B cell (primary cell): Measurements from ENCODE around the gene TENM4. TPM values are rescaled to one million over a fixed set of nuclear protein-coding genes. Genes with fewer than 3 reads are reported as not detected.

Experiments used
- ATAC-seq: fragments of 200-7000 bp; cut with Tn5 transposase; one replicate; pipeline ENCODE4 v1.10.0; 2021; ENCODE audit warnings: low read depth, mild to moderate bottlenecking, moderate number of reproducible peaks, moderate library complexity
- CTCF ChIA-PET: fragments of 350-600 bp; sonication (Branson Sonifier 250); formaldehyde crosslinking; loops from one replicate; lab custom pipeline; 2021; ENCODE audit warnings: antibody characterized with exemption, inconsistent platforms; lab: Charles Lee
- POLR2A ChIA-PET: fragments of 350-600 bp; sonication (Branson Sonifier 250); formaldehyde crosslinking; loops from one replicate; lab custom pipeline; 2021; ENCODE audit warnings: antibody characterized with exemption; lab: Charles Lee
- DNase-seq: peaks from one replicate; pipeline ENCODE4 v3.0.0; 2013
- H2AFZ ChIP-seq: 2 replicates; pipeline ENCODE4 v1.6.1; 2012; ENCODE audit warnings: mild to moderate bottlenecking, low read depth, low read length; ENCODE audit not compliant: insufficient read depth, poor library complexity, severe bottlenecking
- H3K27ac ChIP-seq, 2 donors: 1 replicate in 1 of 2; 2 replicates in 1 of 2; pipeline ENCODE4 v1.5.1; 2012 to 2013; ENCODE audit warnings: low read length in 2 of 2, mild to moderate bottlenecking in 2 of 2, moderate library complexity in 1 of 2
- H3K27me3 ChIP-seq, 4 experiments: fragments of 200-600 bp in 1 of 4; sonication (generic) in 1 of 4; replicated peaks in 1 of 4; 1 replicate in 2 of 4; 2 replicates in 2 of 4; pipeline versions ENCODE4 v1.6.1 to v1.7.0; 2013 to 2016; ENCODE audit warnings: low read length in 3 of 4, mild to moderate bottlenecking in 2 of 4, mixed read lengths in 1 of 4, moderate library complexity in 1 of 4; ENCODE audit not compliant: insufficient read depth in 4 of 4, control insufficient read depth in 3 of 4; ENCODE audit errors: control extremely low read depth in 1 of 4
- H3K36me3 ChIP-seq, 2 experiments: replicated peaks in 1 of 2; 1 replicate in 1 of 2; 2 replicates in 1 of 2; pipeline versions ENCODE4 v1.6.1 to v1.7.1; 2013; ENCODE audit warnings: low read length in 1 of 2; ENCODE audit not compliant: insufficient read depth in 2 of 2, control insufficient read depth in 1 of 2; ENCODE audit errors: control extremely low read depth in 1 of 2, extremely low read depth in 1 of 2
- H3K4me1 ChIP-seq, 2 donors: fragments of 200-600 bp in 1 of 2; sonication (generic) in 1 of 2; 1 replicate in 1 of 2; 2 replicates in 1 of 2; pipeline versions ENCODE4 v1.5.1 to v1.6.1; 2013 to 2017; ENCODE audit warnings: low read length in 2 of 2; ENCODE audit not compliant: control insufficient read depth in 2 of 2, insufficient read depth in 2 of 2
- H3K4me2 ChIP-seq: replicated peaks from 2 replicates; pipeline ENCODE3; 2012; ENCODE audit warnings: mild to moderate bottlenecking, low read depth, low read length; ENCODE audit not compliant: poor library complexity, severe bottlenecking
- H3K4me3 ChIP-seq, 5 experiments: fragments of 200-600 bp in 1 of 5; sonication (generic) in 1 of 5; 1 replicate in 3 of 5; 2 replicates in 2 of 5; pipeline versions ENCODE4 v1.5.1 to v1.7.0; 2011 to 2016; ENCODE audit warnings: low read length in 4 of 5, mild to moderate bottlenecking in 4 of 5, low read depth in 2 of 5, control low read depth in 1 of 5, moderate library complexity in 1 of 5; ENCODE audit not compliant: insufficient read depth in 1 of 5; ENCODE audit errors: control extremely low read depth in 1 of 5, extremely low read depth in 1 of 5
- H3K79me2 ChIP-seq: fragments of 200-600 bp; sonication (generic); one replicate; pipeline ENCODE4 v1.6.0; 2016; ENCODE audit warnings: low read length; ENCODE audit not compliant: control insufficient read depth, insufficient read depth
- H3K9ac ChIP-seq: fragments of 200-600 bp; sonication (generic); 2 replicates; pipeline ENCODE4 v1.6.1; 2017; ENCODE audit warnings: mild to moderate bottlenecking, low read length, moderate library complexity
- H3K9me3 ChIP-seq, 3 donors: one replicate each; pipeline versions ENCODE4 v1.6.1 to v1.7.1; 2013; ENCODE audit warnings: low read length in 2 of 3; ENCODE audit not compliant: control insufficient read depth in 2 of 3, insufficient read depth in 1 of 3; ENCODE audit errors: control extremely low read depth in 1 of 3
- H4K20me1 ChIP-seq: 2 replicates; pipeline ENCODE4 v1.6.0; 2012; ENCODE audit warnings: mild to moderate bottlenecking, low read length; ENCODE audit not compliant: insufficient read depth, control insufficient read depth, poor library complexity, severe bottlenecking
- H3K27ac Mint-ChIP-seq: one replicate; pipeline ENCODE4 v1.8.0; 2021; ENCODE audit warnings: mixed read lengths
- H3K27me3 Mint-ChIP-seq: one replicate; pipeline ENCODE4 v1.8.0; 2021; ENCODE audit warnings: mixed read lengths
- H3K4me1 Mint-ChIP-seq: one replicate; pipeline ENCODE4 v1.8.0; 2021; ENCODE audit warnings: mixed read lengths
- H3K4me3 Mint-ChIP-seq: one replicate; pipeline ENCODE4 v1.8.0; 2021; ENCODE audit warnings: mixed read lengths
- H3K9me3 Mint-ChIP-seq: one replicate; pipeline ENCODE4 v1.8.0; 2022; ENCODE audit warnings: mixed read lengths; ENCODE audit not compliant: insufficient read depth
- EZH2 ChIP-seq: IDR thresholded peaks from 2 replicates; pipeline ENCODE4 v1.6.1; 2012; ENCODE audit warnings: borderline replicate concordance, low read depth, mild to moderate bottlenecking, moderate library complexity, low read length; ENCODE audit not compliant: insufficient read depth, poor library complexity, severe bottlenecking
- WGBS: methylation state at CpG from one replicate; pipeline ENCODE4 v1.1.5; 2013; ENCODE audit warnings: missing lambda C conversion rate; ENCODE audit not compliant: insufficient coverage; 5-methylcytosine and 5-hydroxymethylcytosine counted together
- intact Hi-C: fragments of 100-400 bp; cut with micrococcal nuclease; formaldehyde crosslinking; loops from one replicate; pipeline ENCODE4 v1.10.0; 2022
- polyA plus RNA-seq: library from polyadenylated mRNA; depleted of rRNA; stranded (reverse); fragments of >200 nt; gene quantifications from 2 replicates; pipeline ENCODE4 v1.2.3, GENCODE V29; 2012
- total RNA-seq, 2 donors: library from RNA; stranded (reverse); fragments of 120-200 nt in 1 of 2; gene quantifications; 1 replicate in 1 of 2; 2 replicates in 1 of 2; pipeline versions ENCODE4 v1.2.3 to v1.2.4, GENCODE V29; 2013 to 2022
- TF ChIP-seq, protein P1 (sequence below): fragments of 200-600 bp; IDR thresholded peaks from one replicate; pipeline ENCODE4 v1.8.0; 2022; ENCODE audit warnings: antibody characterized with exemption, mild to moderate bottlenecking

The TENM4 gene
- total and polyA plus RNA-seq, 2 donors (not counting 1 experiment from before 2014, with no cell fraction given) = 0.09 to 5.7 TPM

DNA sequence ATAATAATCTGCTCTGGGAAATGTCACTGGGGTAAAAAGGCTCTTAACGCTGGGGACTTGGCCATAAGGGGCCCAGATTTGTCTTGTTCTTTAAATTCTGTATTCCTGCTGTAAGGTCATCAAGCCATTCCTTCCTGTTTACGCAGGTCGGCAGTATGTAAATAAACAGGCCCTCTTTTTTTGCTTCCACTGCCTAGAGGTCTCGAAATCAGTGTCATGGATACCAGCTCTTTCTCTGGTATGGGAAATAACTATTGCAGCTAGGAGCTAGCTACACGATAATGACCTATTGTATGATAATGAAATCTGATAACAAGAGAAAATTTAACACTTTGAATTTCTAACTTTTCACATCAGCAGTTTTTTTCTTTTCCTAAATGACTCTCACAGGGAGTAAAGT, 657.0 kb downstream of the TENM4 start:
- Mint-ChIP-seq H3K4me3 (no peak overlapping the region), H3K27ac (no peak overlapping the region), H3K9me3 (no peaks in the 10 kb centered on the region), H3K27me3 (peaks cover 16% of the 10 kb centered on the region), H3K4me1 (no peaks in the 10 kb centered on the region)
- Histone ChIP-seq H3K4me3 (no peak overlapping the region), H3K27ac (no peak overlapping the region), H4K20me1 (no peaks in the 10 kb centered on the region), H3K9ac (no peak overlapping the region), H3K79me2 (no peaks in the 10 kb centered on the region), H3K36me3 (no peaks in the 10 kb centered on the region), H3K9me3 (no peaks in the 10 kb centered on the region), H3K4me2 (no peak overlapping the region), H2AFZ (no peak overlapping the region), H3K4me1 (no peaks in the 10 kb centered on the region), H3K27me3 (peaks cover 0 to 2% (median under 1%) of the 10 kb centered on the region in 4 experiments)
- POLR2A ChIA-PET = no interaction called here
- DNase-seq (no peak), ATAC-seq (no peak)
- WGBS = 52% methylated on average over 3 of the region's 5 CpGs
- TF ChIP-seq, protein P1, sequence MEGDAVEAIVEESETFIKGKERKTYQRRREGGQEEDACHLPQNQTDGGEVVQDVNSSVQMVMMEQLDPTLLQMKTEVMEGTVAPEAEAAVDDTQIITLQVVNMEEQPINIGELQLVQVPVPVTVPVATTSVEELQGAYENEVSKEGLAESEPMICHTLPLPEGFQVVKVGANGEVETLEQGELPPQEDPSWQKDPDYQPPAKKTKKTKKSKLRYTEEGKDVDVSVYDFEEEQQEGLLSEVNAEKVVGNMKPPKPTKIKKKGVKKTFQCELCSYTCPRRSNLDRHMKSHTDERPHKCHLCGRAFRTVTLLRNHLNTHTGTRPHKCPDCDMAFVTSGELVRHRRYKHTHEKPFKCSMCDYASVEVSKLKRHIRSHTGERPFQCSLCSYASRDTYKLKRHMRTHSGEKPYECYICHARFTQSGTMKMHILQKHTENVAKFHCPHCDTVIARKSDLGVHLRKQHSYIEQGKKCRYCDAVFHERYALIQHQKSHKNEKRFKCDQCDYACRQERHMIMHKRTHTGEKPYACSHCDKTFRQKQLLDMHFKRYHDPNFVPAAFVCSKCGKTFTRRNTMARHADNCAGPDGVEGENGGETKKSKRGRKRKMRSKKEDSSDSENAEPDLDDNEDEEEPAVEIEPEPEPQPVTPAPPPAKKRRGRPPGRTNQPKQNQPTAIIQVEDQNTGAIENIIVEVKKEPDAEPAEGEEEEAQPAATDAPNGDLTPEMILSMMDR = no peak
- TF ChIP-seq EZH2 = no peak
- intact Hi-C loops = no loop called here
- CTCF ChIA-PET = no interaction called here

DNA sequence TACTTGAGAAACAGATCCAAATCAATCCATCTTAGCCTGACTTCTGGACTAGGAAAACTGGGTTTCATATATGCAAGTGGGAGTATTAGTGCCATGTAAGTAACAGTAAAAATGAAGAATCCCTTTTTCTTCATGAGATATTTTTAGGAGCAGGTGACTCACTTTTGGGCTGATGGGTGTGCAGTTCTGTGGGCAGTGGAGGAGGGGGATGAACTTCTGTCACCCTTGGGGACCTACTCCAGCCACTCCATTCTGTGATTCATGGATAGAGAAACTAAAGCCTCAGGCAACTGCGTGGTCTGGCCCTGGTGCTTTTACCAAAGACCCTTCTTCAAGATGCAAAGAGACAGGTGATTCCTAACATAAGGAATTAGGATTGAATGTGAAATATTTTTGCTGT, 657.5 kb downstream of the TENM4 start:
- no peaks in the 10 kb centered on the region for H3K4me1 Mint-ChIP-seq
- no peak overlapping the region for H3K27ac Mint-ChIP-seq
- ChIA-PET CTCF (no interaction called here), POLR2A (no interaction called here)
- H3K4me2 ChIP-seq = no peak overlapping the region
- H3K4me3 Mint-ChIP-seq = no peak overlapping the region
- no peaks in the 10 kb centered on the region for H3K9me3 Mint-ChIP-seq
- no peak overlapping the region for H3K9ac ChIP-seq
- peaks cover 16% of the 10 kb centered on the region for H3K27me3 Mint-ChIP-seq
- H3K9me3 ChIP-seq = no peaks in the 10 kb centered on the region
- no peak overlapping the region for H3K4me3 ChIP-seq
- DNase-seq (no peak), ATAC-seq (no peak)
- no CpG with 5 or more reads among the region's 1 CpG for WGBS
- H3K36me3 ChIP-seq = no peaks in the 10 kb centered on the region
- H3K4me1 ChIP-seq = no peaks in the 10 kb centered on the region
- H2AFZ ChIP-seq = no peak overlapping the region
- H3K79me2 ChIP-seq = no peaks in the 10 kb centered on the region
- intact Hi-C loops = no loop called here
- TF ChIP-seq, protein P1 = no peak
- no peak for TF ChIP-seq EZH2
- H4K20me1 ChIP-seq = no peaks in the 10 kb centered on the region
- no peak overlapping the region for H3K27ac ChIP-seq
- peaks cover 0 to 2% (median under 1%) of the 10 kb centered on the region in 4 experiments for H3K27me3 ChIP-seq
